OCI-LY7 (cell line): Measurements from ENCODE around the gene LEPR. TPM values are rescaled to one million over a fixed set of nuclear protein-coding genes. Genes with fewer than 3 reads are reported as not detected.

Source experiments
- BruUV-seq: library from RNA; stranded (reverse); fragments of 400-500 nt; replicated peaks from 2 replicates; lab custom pipeline; 2021; lab: Mats Ljungman, UMichigan
- CTCF ChIA-PET: fragments of 300-600 bp; sonication (Branson Sonifier 250); formaldehyde crosslinking; loops from one replicate; lab custom pipeline; 2022; ENCODE audit warnings: antibody characterized with exemption; ENCODE audit not compliant: unreplicated experiment; lab: Charles Lee
- POLR2A ChIA-PET: fragments of 300-600 bp; sonication (Branson Sonifier 250); formaldehyde crosslinking; loops from one replicate; lab custom pipeline; 2022; ENCODE audit warnings: antibody characterized with exemption; lab: Charles Lee
- DNase-seq: peaks from one replicate; pipeline ENCODE4 v3.0.0-alpha.2; 2015; ENCODE audit warnings: low spot score
- H2AFZ ChIP-seq: fragments of 200-600 bp; sonication (generic), shearing (Covaris generic); 2 replicates; pipeline ENCODE4 v1.6.1; 2014; ENCODE audit warnings: mild to moderate bottlenecking, antibody characterized with exemption, low read length, moderate library complexity
- H3K27ac ChIP-seq: fragments of 200-600 bp; sonication (generic); 2 replicates; pipeline ENCODE4 v1.5.1; 2014; ENCODE audit warnings: mixed run types, low read depth, mild to moderate bottlenecking, moderate library complexity, low read length, inconsistent platforms; ENCODE audit not compliant: poor library complexity, severe bottlenecking
- H3K36me3 ChIP-seq: fragments of 200-600 bp; sonication (generic); 2 replicates; pipeline ENCODE4 v1.6.1; 2014; ENCODE audit warnings: mild to moderate bottlenecking, antibody characterized with exemption, low read length, moderate library complexity, mixed read lengths; ENCODE audit not compliant: insufficient read depth
- H3K4me1 ChIP-seq: fragments of 200-600 bp; sonication (generic); 2 replicates; pipeline ENCODE4 v1.5.1; 2014; ENCODE audit warnings: mild to moderate bottlenecking, low read length; ENCODE audit not compliant: insufficient read depth, poor library complexity, severe bottlenecking
- H3K4me2 ChIP-seq: fragments of 200-600 bp; sonication (generic); 2 replicates; pipeline ENCODE4 v1.6.1; 2014; ENCODE audit warnings: mild to moderate bottlenecking, low read length
- H3K4me3 ChIP-seq: fragments of 200-600 bp; sonication (generic); 2 replicates; pipeline ENCODE4 v1.5.1; 2014; ENCODE audit warnings: mild to moderate bottlenecking, low read depth, low read length; ENCODE audit not compliant: poor library complexity, severe bottlenecking
- H3K79me2 ChIP-seq: fragments of 200-600 bp; sonication (generic); 2 replicates; pipeline ENCODE4 v1.6.1; 2016; ENCODE audit warnings: low read depth, mild to moderate bottlenecking, low read length, moderate library complexity, mixed read lengths; ENCODE audit not compliant: insufficient read depth
- H3K9me2 ChIP-seq: fragments of 200-600 bp; sonication (generic); 2 replicates; pipeline ENCODE4 v1.6.1; 2016; ENCODE audit warnings: mild to moderate bottlenecking, low read length, mixed read lengths; ENCODE audit not compliant: insufficient read depth
- H3K9me3 ChIP-seq: fragments of 200-600 bp; sonication (generic); 2 replicates; pipeline ENCODE4 v1.6.1; 2014; ENCODE audit warnings: mild to moderate bottlenecking, mixed run types, low read length, mixed read lengths
- H4K20me1 ChIP-seq: fragments of 200-600 bp; sonication (generic); 2 replicates; pipeline ENCODE4 v1.6.1; 2014; ENCODE audit warnings: mild to moderate bottlenecking, antibody characterized with exemption, low read length, moderate library complexity, mixed read lengths; ENCODE audit not compliant: insufficient read depth
- EZH2phosphoT487 ChIP-seq: fragments of 200-600 bp; sonication (generic); IDR thresholded peaks from 2 replicates; pipeline ENCODE4 v1.6.1; 2018; ENCODE audit warnings: low read depth, borderline replicate concordance, mild to moderate bottlenecking, mixed run types, antibody characterized with exemption, low read length, moderate library complexity, mixed read lengths
- intact Hi-C: fragments of 100-400 bp; cut with micrococcal nuclease; formaldehyde crosslinking; loops from one replicate; pipeline ENCODE4 v1.10.0; 2022; ENCODE audit not compliant: unreplicated experiment
- total RNA-seq, 2 experiments: library from RNA; depleted of rRNA in 1 of 2; stranded (reverse); fragments of >200 nt in 1 of 2; shearing (Covaris generic) in 1 of 2; gene quantifications; 2 replicates each; pipeline ENCODE4 v1.2.3, GENCODE V29; 2014 to 2022
- TF ChIP-seq, protein P1 (sequence below): fragments of 200-600 bp; sonication (generic); conservative IDR thresholded peaks from 2 replicates; pipeline ENCODE4 v1.5.1; 2014; ENCODE audit warnings: mild to moderate bottlenecking, antibody characterized with exemption, low read length, moderate library complexity, mixed read lengths

The LEPR gene
- total RNA-seq, 2 experiments from 2014 or later = 0.63 to 0.68 TPM

DNA sequence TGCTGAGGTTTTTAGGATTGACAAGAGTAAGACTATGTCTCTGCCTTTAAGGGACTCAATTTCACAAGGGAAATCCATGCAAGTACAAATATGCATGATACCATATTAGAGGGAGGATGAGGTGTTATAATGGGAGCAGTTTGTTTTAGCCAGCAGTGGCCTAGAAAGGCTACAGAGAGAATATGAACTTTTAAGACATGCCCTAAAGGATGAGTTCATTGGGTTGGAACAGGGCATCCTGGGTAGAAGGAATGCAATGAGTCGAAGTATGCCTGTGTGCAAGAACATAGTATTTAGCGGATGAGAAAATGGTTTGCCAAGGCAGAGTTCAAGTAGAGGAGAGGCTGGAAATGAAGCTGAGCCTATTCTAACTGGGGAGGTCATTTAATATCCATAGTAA is 32.6 kb upstream of the LEPR start:
- Histone ChIP-seq H3K79me2 (no peaks in the 10 kb centered on the region), H3K4me1 (no peaks in the 10 kb centered on the region), H3K9me3 (no peaks in the 10 kb centered on the region), H3K9me2 (no peaks in the 10 kb centered on the region), H4K20me1 (no peaks in the 10 kb centered on the region), H3K4me2 (no peak overlapping the region), H3K4me3 (no peak overlapping the region), H3K27ac (no peak overlapping the region), H3K36me3 (peaks cover 18% of the 10 kb centered on the region; the same call in 1 of the 2 replicates), H2AFZ (no peak overlapping the region)
- DNase-seq = no peak
- BruUV-seq = no TSS peak
- intact Hi-C loops = no loop called here
- POLR2A ChIA-PET = no interaction called here
- TF ChIP-seq EZH2phosphoT487 = no peak
- TF ChIP-seq, protein P1, sequence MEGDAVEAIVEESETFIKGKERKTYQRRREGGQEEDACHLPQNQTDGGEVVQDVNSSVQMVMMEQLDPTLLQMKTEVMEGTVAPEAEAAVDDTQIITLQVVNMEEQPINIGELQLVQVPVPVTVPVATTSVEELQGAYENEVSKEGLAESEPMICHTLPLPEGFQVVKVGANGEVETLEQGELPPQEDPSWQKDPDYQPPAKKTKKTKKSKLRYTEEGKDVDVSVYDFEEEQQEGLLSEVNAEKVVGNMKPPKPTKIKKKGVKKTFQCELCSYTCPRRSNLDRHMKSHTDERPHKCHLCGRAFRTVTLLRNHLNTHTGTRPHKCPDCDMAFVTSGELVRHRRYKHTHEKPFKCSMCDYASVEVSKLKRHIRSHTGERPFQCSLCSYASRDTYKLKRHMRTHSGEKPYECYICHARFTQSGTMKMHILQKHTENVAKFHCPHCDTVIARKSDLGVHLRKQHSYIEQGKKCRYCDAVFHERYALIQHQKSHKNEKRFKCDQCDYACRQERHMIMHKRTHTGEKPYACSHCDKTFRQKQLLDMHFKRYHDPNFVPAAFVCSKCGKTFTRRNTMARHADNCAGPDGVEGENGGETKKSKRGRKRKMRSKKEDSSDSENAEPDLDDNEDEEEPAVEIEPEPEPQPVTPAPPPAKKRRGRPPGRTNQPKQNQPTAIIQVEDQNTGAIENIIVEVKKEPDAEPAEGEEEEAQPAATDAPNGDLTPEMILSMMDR = no peak
- CTCF ChIA-PET = no interaction called here

DNA sequence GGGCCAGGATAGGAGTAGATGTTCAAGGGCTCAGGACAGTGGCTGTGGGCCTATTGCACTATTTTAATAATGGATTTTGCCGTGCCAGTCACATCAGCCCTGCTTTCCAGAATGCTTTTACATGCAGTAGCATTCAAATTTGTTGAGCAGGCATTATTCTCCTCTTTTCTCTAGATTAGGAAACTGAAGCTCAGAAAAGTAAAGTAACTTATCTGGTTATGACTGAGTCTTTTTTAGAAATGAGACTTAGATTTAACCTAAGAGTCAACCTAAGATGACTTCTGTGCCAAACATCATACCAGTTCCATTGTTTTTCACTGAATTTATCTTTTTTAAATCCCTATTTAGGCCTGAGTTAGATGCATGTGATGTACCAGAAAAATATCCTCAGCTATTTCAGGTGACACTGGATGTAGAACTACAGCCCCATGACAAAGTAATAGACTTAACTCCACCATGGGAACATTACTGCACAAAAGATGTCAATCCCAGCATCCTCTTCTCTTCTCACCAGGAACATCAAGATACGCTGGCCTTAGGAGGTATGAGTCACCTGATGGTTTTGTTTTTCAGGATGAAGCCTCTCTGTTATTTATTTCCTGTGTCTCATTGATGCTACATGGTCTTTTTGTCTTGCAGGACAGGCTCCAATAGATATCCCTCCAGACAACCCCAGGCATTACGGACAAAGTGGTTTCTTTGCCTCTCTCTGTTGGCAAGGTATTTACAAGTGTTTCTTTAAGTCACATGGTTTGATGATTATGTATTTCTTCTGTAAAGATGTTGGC is 31.4 kb upstream of the LEPR start:
- Histone ChIP-seq H3K4me3 (no peak overlapping the region), H3K27ac (no peak overlapping the region), H3K79me2 (no peaks in the 10 kb centered on the region), H4K20me1 (no peaks in the 10 kb centered on the region), H3K9me2 (no peaks in the 10 kb centered on the region), H3K4me2 (no peak overlapping the region), H3K9me3 (no peaks in the 10 kb centered on the region), H2AFZ (no peak overlapping the region), H3K36me3 (peaks cover 16% of the 10 kb centered on the region; the same call in 1 of the 2 replicates), H3K4me1 (no peaks in the 10 kb centered on the region)
- intact Hi-C loops = no loop called here
- no TSS peak for BruUV-seq
- ChIA-PET POLR2A (interaction anchor here (0.6 to 1.1 kb wide), 2 partner anchors 18 to 23 kb away, joined by 3 read pairs; no protein-coding TSS in a partner anchor), CTCF (no interaction called here)
- no peak for DNase-seq
- TF ChIP-seq EZH2phosphoT487 = no peak
- TF ChIP-seq, protein P1 = no peak

DNA sequence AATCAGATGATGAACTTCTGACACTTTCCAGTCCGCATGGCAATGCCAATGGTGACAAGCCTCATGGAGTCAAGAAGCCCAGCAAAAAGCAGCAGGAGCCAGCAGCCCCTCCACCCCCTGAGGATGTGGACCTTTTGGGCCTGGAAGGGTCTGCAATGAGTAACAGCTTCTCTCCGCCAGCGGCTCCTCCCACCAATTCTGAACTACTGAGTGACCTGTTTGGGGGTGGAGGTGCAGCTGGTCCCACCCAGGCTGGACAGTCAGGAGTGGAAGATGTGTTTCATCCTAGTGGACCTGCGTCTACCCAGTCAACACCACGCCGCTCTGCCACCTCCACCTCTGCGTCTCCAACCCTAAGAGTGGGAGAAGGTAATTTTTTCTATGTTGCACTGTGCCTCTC is 28.0 kb upstream of the LEPR start:
- no peak for DNase-seq
- no peak overlapping the region for H3K4me2 ChIP-seq
- intact Hi-C loops = no loop called here
- no peaks in the 10 kb centered on the region for H3K79me2 ChIP-seq
- no peaks in the 10 kb centered on the region for H3K4me1 ChIP-seq
- H2AFZ ChIP-seq = no peak overlapping the region
- H3K36me3 ChIP-seq = peaks cover 19% of the 10 kb centered on the region; the same call in 1 of the 2 replicates
- no peak overlapping the region for H3K27ac ChIP-seq
- CTCF ChIA-PET = no interaction called here
- POLR2A ChIA-PET = interaction anchor here (0.7 to 1.1 kb wide), 2 partner anchors 59 to 1745 kb away, joined by 3 read pairs; no protein-coding TSS in a partner anchor
- H3K9me2 ChIP-seq = no peaks in the 10 kb centered on the region
- H3K4me3 ChIP-seq = no peak overlapping the region
- no peaks in the 10 kb centered on the region for H4K20me1 ChIP-seq
- H3K9me3 ChIP-seq = no peaks in the 10 kb centered on the region
- TF ChIP-seq, protein P1 = no peak
- no peak for TF ChIP-seq EZH2phosphoT487
- no TSS peak for BruUV-seq
